Measurements from ENCODE around the gene ERI3.

The ERI3 gene

DNA sequence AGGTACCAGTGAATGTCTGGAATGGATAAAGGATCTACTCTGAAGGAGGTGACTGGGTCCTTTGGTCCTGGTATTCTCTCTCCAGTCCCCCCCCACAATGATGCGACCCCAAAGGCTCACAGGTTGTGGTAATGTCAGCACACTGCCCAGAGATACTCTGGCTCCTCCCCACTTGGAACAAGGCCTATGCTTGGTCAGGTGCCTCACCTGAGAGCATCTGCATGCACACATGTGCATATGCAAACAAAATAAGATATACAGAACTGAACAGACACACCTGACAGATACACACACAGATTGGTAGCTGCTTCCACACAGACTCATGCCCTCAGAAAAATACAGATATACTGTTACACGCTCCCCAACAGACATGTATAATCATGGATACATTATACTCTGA, 108.3 kb downstream of the ERI3 start:
- no peak overlapping the region for H3K4me3 ChIP-seq (ENCODE audit: low read length)
- TF ChIP-seq, protein P1, sequence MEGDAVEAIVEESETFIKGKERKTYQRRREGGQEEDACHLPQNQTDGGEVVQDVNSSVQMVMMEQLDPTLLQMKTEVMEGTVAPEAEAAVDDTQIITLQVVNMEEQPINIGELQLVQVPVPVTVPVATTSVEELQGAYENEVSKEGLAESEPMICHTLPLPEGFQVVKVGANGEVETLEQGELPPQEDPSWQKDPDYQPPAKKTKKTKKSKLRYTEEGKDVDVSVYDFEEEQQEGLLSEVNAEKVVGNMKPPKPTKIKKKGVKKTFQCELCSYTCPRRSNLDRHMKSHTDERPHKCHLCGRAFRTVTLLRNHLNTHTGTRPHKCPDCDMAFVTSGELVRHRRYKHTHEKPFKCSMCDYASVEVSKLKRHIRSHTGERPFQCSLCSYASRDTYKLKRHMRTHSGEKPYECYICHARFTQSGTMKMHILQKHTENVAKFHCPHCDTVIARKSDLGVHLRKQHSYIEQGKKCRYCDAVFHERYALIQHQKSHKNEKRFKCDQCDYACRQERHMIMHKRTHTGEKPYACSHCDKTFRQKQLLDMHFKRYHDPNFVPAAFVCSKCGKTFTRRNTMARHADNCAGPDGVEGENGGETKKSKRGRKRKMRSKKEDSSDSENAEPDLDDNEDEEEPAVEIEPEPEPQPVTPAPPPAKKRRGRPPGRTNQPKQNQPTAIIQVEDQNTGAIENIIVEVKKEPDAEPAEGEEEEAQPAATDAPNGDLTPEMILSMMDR (conservative IDR thresholded peaks at IDR 0.05; ENCODE audit: low read length): no peak
- DNase-seq (ENCODE audit: low read depth): no peak

GRCh38 chr1:44244986-44245385, 110.1 kb downstream of the ERI3 start:
- no peak for DNase-seq (ENCODE audit: low read depth)
- TF ChIP-seq, protein P1 (conservative IDR thresholded peaks at IDR 0.05; ENCODE audit: low read length): no peak
- H3K4me3 ChIP-seq (ENCODE audit: low read length): no peak overlapping the region

GRCh38 chr1:44243782-44244495, 111.1 kb downstream of the ERI3 start:
- DNase-seq (ENCODE audit: low read depth): no peak
- H3K4me3 ChIP-seq (ENCODE audit: low read length): no peak overlapping the region
- TF ChIP-seq, protein P1 (conservative IDR thresholded peaks at IDR 0.05; ENCODE audit: low read length): no peak

DNA sequence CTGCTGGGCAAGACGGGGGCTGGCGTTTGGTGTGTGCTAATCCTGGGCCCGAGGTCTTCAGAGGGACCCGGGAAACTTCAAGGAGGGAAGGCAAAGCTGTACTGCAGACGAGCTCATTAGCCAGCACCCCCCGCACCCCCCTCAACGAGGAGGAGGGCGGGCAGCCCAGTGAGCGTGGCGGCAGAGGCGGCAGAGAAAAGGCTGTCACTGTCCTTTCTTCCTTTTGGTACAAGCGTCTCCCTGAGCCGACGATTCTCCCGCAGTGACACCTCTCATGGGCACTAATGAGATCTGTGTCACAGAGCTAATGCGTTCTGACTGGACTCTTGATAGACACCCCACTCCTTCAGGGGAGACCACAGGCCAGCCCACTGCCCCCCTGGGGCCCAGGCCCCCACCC, 112.3 kb downstream of the ERI3 start:
- H3K4me3 ChIP-seq (ENCODE audit: low read length): no peak overlapping the region
- no peak for DNase-seq (ENCODE audit: low read depth)
- TF ChIP-seq, protein P1 (conservative IDR thresholded peaks at IDR 0.05; ENCODE audit: low read length): no peak

GRCh38 chr1:44240802-44241671, 114.0 kb downstream of the ERI3 start:
- TF ChIP-seq, protein P1 (conservative IDR thresholded peaks at IDR 0.05; ENCODE audit: low read length): no peak
- H3K4me3 ChIP-seq (ENCODE audit: low read length): no peak overlapping the region
- DNase-seq (ENCODE audit: low read depth): no peak

DNA sequence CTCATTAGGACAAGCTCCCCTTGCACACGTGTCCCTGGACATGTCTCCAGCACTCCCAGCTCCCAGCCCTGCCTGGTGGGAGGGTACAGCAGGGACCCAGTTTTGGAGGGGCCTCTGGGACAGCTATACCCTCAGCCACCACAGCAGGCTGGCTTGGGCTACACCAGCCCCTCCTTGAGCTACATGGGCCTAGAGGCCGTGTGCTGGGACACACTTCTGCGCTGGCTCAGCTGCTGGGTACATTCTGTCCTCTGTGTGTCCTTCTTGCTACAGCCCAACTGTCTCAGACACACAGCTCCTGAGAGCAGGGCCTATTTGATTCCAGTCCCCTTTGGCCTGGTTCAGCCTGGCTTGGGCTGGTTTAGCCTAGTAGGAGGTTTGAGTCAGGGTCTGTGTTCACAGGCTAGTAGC, 115.1 kb downstream of the ERI3 start:
- H3K4me3 ChIP-seq (ENCODE audit: low read length): no peak overlapping the region
- no peak for DNase-seq (ENCODE audit: low read depth)
- TF ChIP-seq, protein P1 (conservative IDR thresholded peaks at IDR 0.05; ENCODE audit: low read length): no peak

Measured in AG10803 (cell line).